IPS-18a (cell line): ENCODE measurements around the gene CLNS1A.
"Not testable (repeated sequence)": the region's sequence is repeated elsewhere in the genome, so short reads cannot be mapped to it uniquely, and the experiment has no call there.

Experiments used
- H3K27ac ChIP-seq: one replicate; pipeline ENCODE4 v1.5.1; 2013; ENCODE audit warnings: low read length
- H3K27me3 ChIP-seq: one replicate; pipeline ENCODE4 v1.6.1; 2013; ENCODE audit warnings: mild to moderate bottlenecking, low read length; ENCODE audit not compliant: control insufficient read depth, insufficient read depth
- H3K36me3 ChIP-seq: one replicate; pipeline ENCODE4 v1.6.1; 2013; ENCODE audit warnings: low read depth, low read length; ENCODE audit not compliant: control insufficient read depth
- H3K4me1 ChIP-seq: one replicate; pipeline ENCODE4 v1.6.1; 2013; ENCODE audit warnings: low read depth, low read length; ENCODE audit not compliant: control insufficient read depth
- H3K4me3 ChIP-seq: one replicate; pipeline ENCODE4 v1.5.1; 2013; ENCODE audit warnings: low read length
- H3K9ac ChIP-seq: one replicate; pipeline ENCODE4 v1.6.1; 2013; ENCODE audit warnings: mild to moderate bottlenecking, low read length, moderate library complexity
- H3K9me3 ChIP-seq: one replicate; pipeline ENCODE4 v1.6.1; 2013; ENCODE audit warnings: low read depth, low read length; ENCODE audit not compliant: control insufficient read depth

Gene CLNS1A

GRCh38 chr11:77654770-77655434 lies 17.3 kb upstream of the CLNS1A start:
- Histone ChIP-seq H3K9ac (no peak overlapping the region), H3K4me1 (no peaks in the 10 kb centered on the region), H3K9me3 (no peaks in the 10 kb centered on the region), H3K36me3 (no peaks in the 10 kb centered on the region), H3K27ac (no peak overlapping the region), H3K4me3 (no peak overlapping the region), H3K27me3 (no peaks in the 10 kb centered on the region)

GRCh38 chr11:77650123-77650522 lies 12.5 kb upstream of the CLNS1A start:
- Histone ChIP-seq H3K27me3 (no peaks in the 10 kb centered on the region), H3K4me1 (no peaks in the 10 kb centered on the region), H3K27ac (no peak overlapping the region), H3K9ac (no peak overlapping the region), H3K36me3 (no peaks in the 10 kb centered on the region), H3K4me3 (no peak overlapping the region), H3K9me3 (no peaks in the 10 kb centered on the region)

DNA sequence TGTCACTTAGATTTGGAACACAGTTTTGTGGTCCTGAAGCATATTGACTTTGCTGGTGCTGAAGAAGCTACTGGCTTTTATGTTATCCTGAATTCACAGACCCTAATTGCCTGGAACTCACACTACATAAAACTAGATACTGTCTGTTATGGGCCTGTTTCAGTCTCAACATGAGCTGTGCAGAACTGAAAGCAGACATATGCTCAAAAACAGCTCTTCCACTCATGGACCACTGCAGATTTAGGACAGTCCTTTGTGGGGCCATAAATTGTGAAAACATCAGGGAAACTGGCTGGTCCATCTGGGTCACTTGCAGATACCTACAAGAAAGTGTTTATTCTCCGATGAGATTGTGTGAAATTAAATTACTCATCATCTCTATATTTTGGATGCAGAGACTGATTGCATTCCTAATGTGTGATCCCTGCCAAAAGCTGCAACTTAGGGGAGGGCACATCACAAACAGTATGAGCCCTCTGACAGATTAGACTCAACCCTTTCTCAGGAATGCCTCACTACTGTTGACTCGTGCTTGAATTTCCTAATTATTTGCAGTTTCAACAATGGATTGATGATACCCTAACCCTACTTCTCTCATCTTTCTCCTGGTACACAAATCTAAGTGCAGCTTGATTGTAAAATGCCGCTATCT lies 10.2 kb upstream of the CLNS1A start:
- no peaks in the 10 kb centered on the region for H3K4me1 ChIP-seq
- no peak overlapping the region for H3K9ac ChIP-seq
- no peak overlapping the region for H3K4me3 ChIP-seq

DNA sequence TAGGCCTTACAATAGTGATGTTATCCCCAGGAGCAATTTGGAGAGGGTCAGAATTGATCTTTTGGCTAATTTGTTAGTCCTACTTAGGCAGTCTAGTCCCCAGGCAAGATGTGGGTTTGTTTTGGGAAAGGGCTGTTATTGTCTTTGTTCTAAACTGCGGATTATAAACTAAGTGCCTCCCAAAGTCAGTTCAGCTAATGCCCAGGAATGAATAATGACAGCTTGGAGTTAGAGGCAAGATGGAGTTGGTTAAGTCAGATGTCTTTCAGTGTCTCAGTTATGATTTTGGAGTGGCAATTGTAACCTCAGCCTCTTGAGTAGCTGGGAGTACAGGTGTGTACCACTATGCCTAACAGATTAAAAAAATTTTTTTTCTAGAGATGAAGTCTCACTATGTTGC lies 7.3 kb upstream of the CLNS1A start:
- Histone ChIP-seq H3K4me3 (no peak overlapping the region), H3K4me1 (no peaks in the 10 kb centered on the region), H3K36me3 (no peaks in the 10 kb centered on the region), H3K27ac (no peak overlapping the region), H3K27me3 (no peaks in the 10 kb centered on the region), H3K9ac (no peak overlapping the region), H3K9me3 (no peaks in the 10 kb centered on the region)

More for the DNA sequence above, 10.2 kb upstream of the CLNS1A start:
- H3K27ac ChIP-seq = no peak overlapping the region
- no peaks in the 10 kb centered on the region for H3K27me3 ChIP-seq
- no peaks in the 10 kb centered on the region for H3K9me3 ChIP-seq
- no peaks in the 10 kb centered on the region for H3K36me3 ChIP-seq

- Histone ChIP-seq H3K9ac (no peak overlapping the region), H3K36me3 (no peaks in the 10 kb centered on the region), H3K27ac (no peak overlapping the region), H3K27me3 (no peaks in the 10 kb centered on the region), H3K4me1 (peaks cover 3% of the 10 kb centered on the region), H3K9me3 (no peaks in the 10 kb centered on the region), H3K4me3 (no peak overlapping the region)
Measured at GRCh38 chr11:77642228-77642627, 4.6 kb upstream of the CLNS1A start.

DNA sequence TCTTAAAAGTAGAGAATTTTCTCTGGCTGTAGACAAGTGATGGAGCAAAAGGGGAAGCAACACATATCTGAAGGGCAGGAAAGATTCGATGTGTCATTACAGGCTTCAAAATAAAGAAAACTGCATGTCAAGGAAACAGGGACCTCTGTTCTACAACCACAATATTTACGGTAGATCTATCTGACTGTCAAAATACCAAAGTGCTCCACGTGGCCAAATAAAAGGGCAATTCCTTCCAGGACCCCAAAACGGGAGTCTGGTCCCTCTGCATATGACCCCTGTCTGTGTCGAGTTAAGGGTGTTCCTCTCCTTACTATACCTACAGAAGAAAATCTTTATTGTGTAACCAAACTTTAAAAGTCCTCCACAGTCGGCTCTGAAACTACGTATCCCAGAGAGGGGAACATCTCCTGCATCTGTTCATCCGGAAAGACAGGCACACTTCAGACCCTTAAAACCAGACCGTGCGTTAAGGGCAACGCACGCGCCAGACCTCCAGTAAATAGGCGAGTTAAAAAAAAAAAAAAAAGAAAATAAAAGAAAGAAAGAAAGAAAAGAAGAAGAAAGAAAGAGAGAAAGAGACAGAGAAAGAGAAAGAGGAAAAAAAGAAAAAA lies 756 bp downstream of the CLNS1A start:
- Histone ChIP-seq H3K9me3 (no peaks in the 10 kb centered on the region), H3K27me3 (no peaks in the 10 kb centered on the region), H3K36me3 (no peaks in the 10 kb centered on the region), H3K4me3 (peak overlapping the region; percentile 84), H3K27ac (no peak overlapping the region), H3K9ac (peak overlapping the region; percentile 92), H3K4me1 (peaks cover 9% of the 10 kb centered on the region)

DNA sequence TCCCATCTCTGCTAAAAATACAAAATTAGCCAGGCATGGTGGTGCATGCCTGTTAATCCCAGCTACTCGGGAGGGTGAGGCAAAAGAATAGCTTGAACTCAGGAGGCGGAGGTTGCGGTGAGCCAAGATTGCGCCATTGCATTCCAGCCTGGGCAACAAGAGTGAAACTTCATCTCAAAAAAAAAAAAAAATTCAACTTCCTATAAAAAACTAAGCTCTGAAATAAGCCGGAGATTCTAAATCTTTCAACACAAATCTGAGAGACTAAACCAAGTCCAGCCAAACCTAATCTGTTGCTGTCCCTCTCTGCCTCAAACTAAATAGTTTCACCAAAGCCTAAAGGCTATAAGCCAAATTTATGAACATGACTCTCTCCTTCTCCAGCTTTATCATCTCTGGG lies 3.7 kb downstream of the CLNS1A start:
- H3K9ac ChIP-seq, H3K4me1 ChIP-seq, H3K9me3 ChIP-seq, H3K27ac ChIP-seq, H3K4me3 ChIP-seq, H3K36me3 ChIP-seq, H3K27me3 ChIP-seq: not testable (repeated sequence)

DNA sequence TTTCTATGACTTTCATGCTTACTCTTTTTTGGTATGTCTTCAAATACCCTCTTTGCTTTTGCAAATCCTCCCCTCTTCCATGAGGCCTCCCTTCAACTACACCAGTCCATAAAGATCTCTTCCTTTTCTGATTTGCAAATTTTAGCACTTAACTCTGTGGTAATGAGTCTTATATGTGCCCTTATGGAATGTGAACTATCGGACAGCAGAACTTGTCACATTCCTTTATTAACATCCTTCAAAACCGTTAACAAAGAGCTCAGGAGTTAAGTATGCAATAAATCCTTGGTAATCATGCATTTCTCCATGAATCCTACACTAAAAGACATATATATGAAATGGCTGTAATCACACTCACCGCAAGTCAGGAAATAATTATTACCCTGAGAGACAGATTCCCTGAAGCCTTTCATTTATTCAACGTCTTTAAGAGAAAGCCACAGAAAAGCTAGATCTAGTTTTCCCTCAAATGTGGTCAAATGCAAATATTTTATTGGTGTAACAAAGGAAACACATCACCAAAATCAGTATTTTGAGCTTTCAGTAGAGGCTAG lies 7.4 kb downstream of the CLNS1A start:
- H3K9me3 ChIP-seq = no peaks in the 10 kb centered on the region
- peaks cover 17% of the 10 kb centered on the region for H3K36me3 ChIP-seq
- no peak overlapping the region for H3K27ac ChIP-seq
- no peaks in the 10 kb centered on the region for H3K27me3 ChIP-seq
- peak overlapping the region; percentile 12 for H3K9ac ChIP-seq
- no peak overlapping the region for H3K4me3 ChIP-seq
- H3K4me1 ChIP-seq = no peaks in the 10 kb centered on the region

- Histone ChIP-seq H3K27ac (no peak overlapping the region), H3K4me3 (no peak overlapping the region), H3K4me1 (no peaks in the 10 kb centered on the region), H3K27me3 (no peaks in the 10 kb centered on the region), H3K9ac (no peak overlapping the region), H3K9me3 (no peaks in the 10 kb centered on the region), H3K36me3 (peaks cover 73% of the 10 kb centered on the region)
Measured at GRCh38 chr11:77619576-77620198, 17.9 kb downstream of the CLNS1A start.

DNA sequence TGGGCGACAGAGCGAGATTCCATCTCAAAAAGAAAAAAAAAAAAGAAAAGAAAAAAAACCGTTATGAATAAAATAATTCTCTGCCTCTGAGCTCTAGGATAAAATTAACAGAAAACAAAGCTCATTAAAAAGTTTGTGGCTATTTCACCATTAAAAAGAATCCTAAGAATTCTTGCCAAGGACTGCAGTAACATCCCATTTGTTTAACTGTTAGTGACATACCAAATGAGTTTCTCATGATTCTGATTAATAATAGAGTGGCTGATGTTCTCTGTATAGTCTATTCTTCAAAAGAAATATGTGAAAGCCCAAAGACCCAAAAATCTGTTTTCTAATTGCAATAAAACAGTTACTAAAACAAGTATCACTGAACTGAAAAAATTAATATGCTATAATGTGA lies 19.7 kb downstream of the CLNS1A start:
- no peaks in the 10 kb centered on the region for H3K4me1 ChIP-seq
- H3K9ac ChIP-seq = no peak overlapping the region
- H3K9me3 ChIP-seq = no peaks in the 10 kb centered on the region
- no peaks in the 10 kb centered on the region for H3K27me3 ChIP-seq
- no peak overlapping the region for H3K27ac ChIP-seq
- no peak overlapping the region for H3K4me3 ChIP-seq
- peaks cover 59% of the 10 kb centered on the region for H3K36me3 ChIP-seq

GRCh38 chr11:77611921-77612320 lies 25.7 kb downstream of the CLNS1A start:
- Histone ChIP-seq H3K36me3 (peaks cover 52% of the 10 kb centered on the region), H3K27ac (no peak overlapping the region), H3K9ac (no peak overlapping the region), H3K4me3 (no peak overlapping the region), H3K4me1 (no peaks in the 10 kb centered on the region), H3K27me3 (no peaks in the 10 kb centered on the region), H3K9me3 (no peaks in the 10 kb centered on the region)
